Gastroesophageal sphincter (tissue), 3 donors: ENCODE measurements around the gene CYP1B1.

Experiments
- CTCF ChIP-seq, 4 experiments: fragments of 200-600 bp in 2 of 4; fragments of 450-650 bp in 2 of 4; sonication (generic) in 1 of 4; IDR thresholded peaks; one replicate each; pipeline ENCODE4 v1.5.1; 2017 to 2019; ENCODE audit warnings: antibody characterized with exemption in 4 of 4, mild to moderate bottlenecking in 2 of 4, moderate library complexity in 2 of 4
- POLR2A ChIP-seq, 2 donors: fragments of 450-650 bp; IDR thresholded peaks; one replicate each; pipeline ENCODE4 v1.6.1; 2017; ENCODE audit warnings: antibody characterized with exemption in 2 of 2, mild to moderate bottlenecking in 2 of 2, moderate library complexity in 1 of 2

- TF ChIP-seq CTCF (IDR thresholded peaks at IDR 0.05) (no peak), POLR2A (IDR thresholded peaks at IDR 0.05) (no peak)
Measured at GRCh38 chr2:38032946-38033345, 43.0 kb downstream of the CYP1B1 start.
